B cell (primary cell): ENCODE measurements around the gene UQCC5. TPM values are rescaled to one million over a fixed set of nuclear protein-coding genes. Genes with fewer than 3 reads are reported as not detected.

Experiments used
- ATAC-seq: fragments of 200-7000 bp; cut with Tn5 transposase; one replicate; pipeline ENCODE4 v1.10.0; 2021; ENCODE audit warnings: low read depth, mild to moderate bottlenecking, moderate number of reproducible peaks, moderate library complexity
- CTCF ChIA-PET: fragments of 350-600 bp; sonication (Branson Sonifier 250); formaldehyde crosslinking; loops from one replicate; lab custom pipeline; 2021; ENCODE audit warnings: antibody characterized with exemption, inconsistent platforms; lab: Charles Lee
- POLR2A ChIA-PET: fragments of 350-600 bp; sonication (Branson Sonifier 250); formaldehyde crosslinking; loops from one replicate; lab custom pipeline; 2021; ENCODE audit warnings: antibody characterized with exemption; lab: Charles Lee
- DNase-seq: peaks from one replicate; pipeline ENCODE4 v3.0.0; 2013
- H2AFZ ChIP-seq: 2 replicates; pipeline ENCODE4 v1.6.1; 2012; ENCODE audit warnings: mild to moderate bottlenecking, low read depth, low read length; ENCODE audit not compliant: insufficient read depth, poor library complexity, severe bottlenecking
- H3K27ac ChIP-seq, 2 donors: 1 replicate in 1 of 2; 2 replicates in 1 of 2; pipeline ENCODE4 v1.5.1; 2012 to 2013; ENCODE audit warnings: low read length in 2 of 2, mild to moderate bottlenecking in 2 of 2, moderate library complexity in 1 of 2
- H3K27me3 ChIP-seq, 4 experiments: fragments of 200-600 bp in 1 of 4; sonication (generic) in 1 of 4; replicated peaks in 1 of 4; 1 replicate in 2 of 4; 2 replicates in 2 of 4; pipeline versions ENCODE4 v1.6.1 to v1.7.0; 2013 to 2016; ENCODE audit warnings: low read length in 3 of 4, mild to moderate bottlenecking in 2 of 4, mixed read lengths in 1 of 4, moderate library complexity in 1 of 4; ENCODE audit not compliant: insufficient read depth in 4 of 4, control insufficient read depth in 3 of 4; ENCODE audit errors: control extremely low read depth in 1 of 4
- H3K36me3 ChIP-seq, 2 experiments: replicated peaks in 1 of 2; 1 replicate in 1 of 2; 2 replicates in 1 of 2; pipeline versions ENCODE4 v1.6.1 to v1.7.1; 2013; ENCODE audit warnings: low read length in 1 of 2; ENCODE audit not compliant: insufficient read depth in 2 of 2, control insufficient read depth in 1 of 2; ENCODE audit errors: control extremely low read depth in 1 of 2, extremely low read depth in 1 of 2
- H3K4me1 ChIP-seq, 2 donors: fragments of 200-600 bp in 1 of 2; sonication (generic) in 1 of 2; 1 replicate in 1 of 2; 2 replicates in 1 of 2; pipeline versions ENCODE4 v1.5.1 to v1.6.1; 2013 to 2017; ENCODE audit warnings: low read length in 2 of 2; ENCODE audit not compliant: control insufficient read depth in 2 of 2, insufficient read depth in 2 of 2
- H3K4me2 ChIP-seq: replicated peaks from 2 replicates; pipeline ENCODE3; 2012; ENCODE audit warnings: mild to moderate bottlenecking, low read depth, low read length; ENCODE audit not compliant: poor library complexity, severe bottlenecking
- H3K4me3 ChIP-seq, 5 experiments: fragments of 200-600 bp in 1 of 5; sonication (generic) in 1 of 5; 1 replicate in 3 of 5; 2 replicates in 2 of 5; pipeline versions ENCODE4 v1.5.1 to v1.7.0; 2011 to 2016; ENCODE audit warnings: low read length in 4 of 5, mild to moderate bottlenecking in 4 of 5, low read depth in 2 of 5, control low read depth in 1 of 5, moderate library complexity in 1 of 5; ENCODE audit not compliant: insufficient read depth in 1 of 5; ENCODE audit errors: control extremely low read depth in 1 of 5, extremely low read depth in 1 of 5
- H3K79me2 ChIP-seq: fragments of 200-600 bp; sonication (generic); one replicate; pipeline ENCODE4 v1.6.0; 2016; ENCODE audit warnings: low read length; ENCODE audit not compliant: control insufficient read depth, insufficient read depth
- H3K9ac ChIP-seq: fragments of 200-600 bp; sonication (generic); 2 replicates; pipeline ENCODE4 v1.6.1; 2017; ENCODE audit warnings: mild to moderate bottlenecking, low read length, moderate library complexity
- H3K9me3 ChIP-seq, 3 donors: one replicate each; pipeline versions ENCODE4 v1.6.1 to v1.7.1; 2013; ENCODE audit warnings: low read length in 2 of 3; ENCODE audit not compliant: control insufficient read depth in 2 of 3, insufficient read depth in 1 of 3; ENCODE audit errors: control extremely low read depth in 1 of 3
- H4K20me1 ChIP-seq: 2 replicates; pipeline ENCODE4 v1.6.0; 2012; ENCODE audit warnings: mild to moderate bottlenecking, low read length; ENCODE audit not compliant: insufficient read depth, control insufficient read depth, poor library complexity, severe bottlenecking
- H3K27ac Mint-ChIP-seq: one replicate; pipeline ENCODE4 v1.8.0; 2021; ENCODE audit warnings: mixed read lengths
- H3K27me3 Mint-ChIP-seq: one replicate; pipeline ENCODE4 v1.8.0; 2021; ENCODE audit warnings: mixed read lengths
- H3K4me1 Mint-ChIP-seq: one replicate; pipeline ENCODE4 v1.8.0; 2021; ENCODE audit warnings: mixed read lengths
- H3K4me3 Mint-ChIP-seq: one replicate; pipeline ENCODE4 v1.8.0; 2021; ENCODE audit warnings: mixed read lengths
- H3K9me3 Mint-ChIP-seq: one replicate; pipeline ENCODE4 v1.8.0; 2022; ENCODE audit warnings: mixed read lengths; ENCODE audit not compliant: insufficient read depth
- EZH2 ChIP-seq: IDR thresholded peaks from 2 replicates; pipeline ENCODE4 v1.6.1; 2012; ENCODE audit warnings: borderline replicate concordance, low read depth, mild to moderate bottlenecking, moderate library complexity, low read length; ENCODE audit not compliant: insufficient read depth, poor library complexity, severe bottlenecking
- WGBS: methylation state at CpG from one replicate; pipeline ENCODE4 v1.1.5; 2013; ENCODE audit warnings: missing lambda C conversion rate; ENCODE audit not compliant: insufficient coverage; 5-methylcytosine and 5-hydroxymethylcytosine counted together
- intact Hi-C: fragments of 100-400 bp; cut with micrococcal nuclease; formaldehyde crosslinking; loops from one replicate; pipeline ENCODE4 v1.10.0; 2022
- polyA plus RNA-seq: library from polyadenylated mRNA; depleted of rRNA; stranded (reverse); fragments of >200 nt; gene quantifications from 2 replicates; pipeline ENCODE4 v1.2.3, GENCODE V29; 2012
- total RNA-seq, 2 donors: library from RNA; stranded (reverse); fragments of 120-200 nt in 1 of 2; gene quantifications; 1 replicate in 1 of 2; 2 replicates in 1 of 2; pipeline versions ENCODE4 v1.2.3 to v1.2.4, GENCODE V29; 2013 to 2022
- TF ChIP-seq, protein P1 (sequence below): fragments of 200-600 bp; IDR thresholded peaks from one replicate; pipeline ENCODE4 v1.8.0; 2022; ENCODE audit warnings: antibody characterized with exemption, mild to moderate bottlenecking

UQCC5 gene
- total and polyA plus RNA-seq, 2 donors (not counting 1 experiment from before 2014, with no cell fraction given): 1.1 to 10.3 TPM

DNA sequence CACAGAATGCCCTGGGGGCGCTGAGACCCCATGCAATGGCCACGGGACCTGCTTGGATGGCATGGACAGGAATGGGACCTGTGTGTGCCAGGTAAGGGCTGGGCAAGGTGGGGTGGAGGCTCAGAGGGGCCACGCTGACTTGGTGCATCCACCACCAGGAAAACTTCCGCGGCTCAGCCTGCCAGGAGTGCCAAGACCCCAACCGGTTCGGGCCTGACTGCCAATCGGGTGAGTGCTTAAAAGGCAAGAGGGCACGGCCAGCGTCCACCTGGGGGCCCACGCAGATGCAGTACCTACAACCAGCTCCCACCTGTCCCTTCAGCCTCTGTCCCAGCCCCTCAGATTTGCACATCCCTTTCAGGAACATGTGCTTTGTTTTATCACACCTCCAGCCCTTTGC lies 34.4 kb upstream of the UQCC5 start:
- no peak overlapping the region for H3K9ac ChIP-seq
- H3K4me3 ChIP-seq: no peak overlapping the region
- H3K27ac ChIP-seq: no peak overlapping the region
- no peaks in the 10 kb centered on the region for H4K20me1 ChIP-seq
- no peaks in the 10 kb centered on the region for H3K36me3 ChIP-seq
- no peaks in the 10 kb centered on the region for H3K27me3 ChIP-seq
- 91% methylated on average over 11 of the region's 11 CpGs for WGBS
- DNase-seq (no peak), ATAC-seq (no peak)
- POLR2A ChIA-PET: no interaction called here
- H3K4me1 Mint-ChIP-seq: peaks cover 17% of the 10 kb centered on the region
- H3K9me3 ChIP-seq: no peaks in the 10 kb centered on the region
- H3K27me3 Mint-ChIP-seq: no peaks in the 10 kb centered on the region
- no peak overlapping the region for H3K4me3 Mint-ChIP-seq
- H3K4me2 ChIP-seq: no peak overlapping the region
- TF ChIP-seq, protein P1, sequence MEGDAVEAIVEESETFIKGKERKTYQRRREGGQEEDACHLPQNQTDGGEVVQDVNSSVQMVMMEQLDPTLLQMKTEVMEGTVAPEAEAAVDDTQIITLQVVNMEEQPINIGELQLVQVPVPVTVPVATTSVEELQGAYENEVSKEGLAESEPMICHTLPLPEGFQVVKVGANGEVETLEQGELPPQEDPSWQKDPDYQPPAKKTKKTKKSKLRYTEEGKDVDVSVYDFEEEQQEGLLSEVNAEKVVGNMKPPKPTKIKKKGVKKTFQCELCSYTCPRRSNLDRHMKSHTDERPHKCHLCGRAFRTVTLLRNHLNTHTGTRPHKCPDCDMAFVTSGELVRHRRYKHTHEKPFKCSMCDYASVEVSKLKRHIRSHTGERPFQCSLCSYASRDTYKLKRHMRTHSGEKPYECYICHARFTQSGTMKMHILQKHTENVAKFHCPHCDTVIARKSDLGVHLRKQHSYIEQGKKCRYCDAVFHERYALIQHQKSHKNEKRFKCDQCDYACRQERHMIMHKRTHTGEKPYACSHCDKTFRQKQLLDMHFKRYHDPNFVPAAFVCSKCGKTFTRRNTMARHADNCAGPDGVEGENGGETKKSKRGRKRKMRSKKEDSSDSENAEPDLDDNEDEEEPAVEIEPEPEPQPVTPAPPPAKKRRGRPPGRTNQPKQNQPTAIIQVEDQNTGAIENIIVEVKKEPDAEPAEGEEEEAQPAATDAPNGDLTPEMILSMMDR: no peak
- no peak for TF ChIP-seq EZH2
- peaks cover 11 to 17% of the 10 kb centered on the region in 2 donors for H3K4me1 ChIP-seq
- no peaks in the 10 kb centered on the region for H3K9me3 Mint-ChIP-seq
- CTCF ChIA-PET: no interaction called here
- intact Hi-C loops: no loop called here
- H2AFZ ChIP-seq: no peak overlapping the region
- no peak overlapping the region for H3K27ac Mint-ChIP-seq
- H3K79me2 ChIP-seq: no peaks in the 10 kb centered on the region

DNA sequence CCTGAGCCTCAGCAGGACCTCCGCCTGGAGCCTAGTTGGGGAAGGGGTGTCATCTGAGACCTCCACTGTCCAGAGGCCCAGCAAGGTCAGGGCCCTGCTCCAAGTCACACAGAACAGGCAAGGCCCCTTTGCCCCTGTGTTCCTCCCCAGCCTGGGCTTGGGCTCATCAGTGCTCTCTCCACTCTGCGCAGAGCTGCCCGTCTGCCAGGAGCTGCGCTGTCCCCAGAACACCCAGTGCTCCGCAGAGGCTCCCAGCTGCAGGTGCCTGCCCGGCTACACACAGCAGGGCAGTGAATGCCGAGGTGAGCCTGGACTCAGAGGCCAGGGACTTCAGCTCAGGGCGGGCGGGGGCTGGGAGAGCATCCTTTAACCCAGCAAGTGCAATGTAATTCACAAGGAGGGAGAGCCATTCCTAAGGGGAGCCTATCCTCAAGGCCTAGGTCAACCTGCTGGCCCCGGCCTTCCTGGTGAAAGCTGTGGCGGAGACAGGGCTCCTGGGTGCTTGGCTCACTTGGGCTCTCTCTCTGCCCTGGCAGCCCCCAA lies 33.5 kb upstream of the UQCC5 start:
- TF ChIP-seq EZH2: no peak
- TF ChIP-seq, protein P1: no peak
- Histone ChIP-seq H3K9me3 (no peaks in the 10 kb centered on the region), H4K20me1 (no peaks in the 10 kb centered on the region), H3K36me3 (no peaks in the 10 kb centered on the region), H3K9ac (no peak overlapping the region), H3K4me3 (no peak overlapping the region), H3K4me1 (peaks cover 11 to 16% of the 10 kb centered on the region in 2 donors), H3K79me2 (no peaks in the 10 kb centered on the region), H3K27me3 (no peaks in the 10 kb centered on the region), H3K4me2 (no peak overlapping the region), H2AFZ (no peak overlapping the region), H3K27ac (no peak overlapping the region)
- WGBS: 94% methylated on average over 11 of the region's 11 CpGs
- Mint-ChIP-seq H3K9me3 (no peaks in the 10 kb centered on the region), H3K4me3 (no peak overlapping the region), H3K27me3 (no peaks in the 10 kb centered on the region), H3K27ac (no peak overlapping the region), H3K4me1 (peaks cover 17% of the 10 kb centered on the region)
- POLR2A ChIA-PET: no interaction called here
- no peak for ATAC-seq
- CTCF ChIA-PET: no interaction called here
- intact Hi-C loops: no loop called here
- DNase-seq: no peak
